ENCODE data around the gene GTPBP4.
"Not testable (repeated sequence)": the region's sequence is repeated elsewhere in the genome, so short reads cannot be mapped to it uniquely, and the experiment has no call there.

The GTPBP4 gene

GRCh38 chr10:1035201-1035600 lies 47.0 kb downstream of the GTPBP4 start:
- no peak for DNase-seq

- DNase-seq: peak in 1 of 2 experiments; percentile 28
These were observed 48.1 kb downstream of the GTPBP4 start for GRCh38 chr10:1036341-1036791.

- DNase-seq: no peak
These were observed 48.9 kb downstream of the GTPBP4 start for GRCh38 chr10:1037098-1037497.

- DNase-seq: not testable (repeated sequence)
These were observed 50.5 kb downstream of the GTPBP4 start for GRCh38 chr10:1038769-1039168.

- DNase-seq: no peak
These were observed 51.9 kb downstream of the GTPBP4 start for GRCh38 chr10:1040133-1040532.

- DNase-seq: no peak
These were observed 53.3 kb downstream of the GTPBP4 start for GRCh38 chr10:1041514-1041913.

GRCh38 chr10:1043532-1043995 lies 55.3 kb downstream of the GTPBP4 start:
- no peak for DNase-seq

- no peak for DNase-seq
These were observed 55.9 kb downstream of the GTPBP4 start for GRCh38 chr10:1044146-1044545.

- DNase-seq: no peak
These were observed 56.7 kb downstream of the GTPBP4 start for GRCh38 chr10:1044964-1045363.

GRCh38 chr10:1045415-1045814 lies 57.2 kb downstream of the GTPBP4 start:
- no peak for DNase-seq

GRCh38 chr10:1047937-1048336 lies 59.7 kb downstream of the GTPBP4 start:
- DNase-seq: no peak

- DNase-seq: peak; percentile 53 to 69
These were observed 60.1 kb downstream of the GTPBP4 start for GRCh38 chr10:1048349-1048731.

- peak; percentile 91 to 94 for DNase-seq
These were observed 60.6 kb downstream of the GTPBP4 start, which contains the start of gene IDI1 for GRCh38 chr10:1048732-1049424. TSS of gene IDI1 (minus strand) at chr10:1049119. CDS start at chr10:1049003, 116 bp downstream.

GRCh38 chr10:1049425-1049958 lies 61.3 kb downstream of the GTPBP4 start:
- DNase-seq: no peak

- DNase-seq: peak in 1 of 2 experiments; percentile 13
These were observed 61.9 kb downstream of the GTPBP4 start for GRCh38 chr10:1050145-1050544.

- peak in 1 of 2 experiments; percentile 15 for DNase-seq
These were observed 62.3 kb downstream of the GTPBP4 start for GRCh38 chr10:1050554-1050953.

GRCh38 chr10:1054684-1055083 lies 66.5 kb downstream of the GTPBP4 start:
- DNase-seq: no peak

GRCh38 chr10:1056326-1057105 lies 68.3 kb downstream of the GTPBP4 start, which contains the start of gene WDR37:
TSS of gene WDR37 (plus strand) at chr10:1056385. CDS start at chr10:1072156, 15,771 bp downstream.
- peak; percentile 79 to 81 for DNase-seq

- DNase-seq: no peak
These were observed 68.9 kb downstream of the GTPBP4 start for GRCh38 chr10:1057106-1057657.

- DNase-seq: no peak
These were observed 69.8 kb downstream of the GTPBP4 start for GRCh38 chr10:1058017-1058416.

GRCh38 chr10:1059902-1060301 lies 71.7 kb downstream of the GTPBP4 start:
- no peak for DNase-seq

- no peak for DNase-seq
These were observed 73.9 kb downstream of the GTPBP4 start for GRCh38 chr10:1061930-1062774.

Measured in activated CD4-positive, alpha-beta T cell treated with anti-CD3 and anti-CD28 coated beads, Interleukin-2, amount 50 U/mL, for 4 hours (primary cell).